DOHH2 (cell line): ENCODE measurements around the gene SNX13.

ENCODE experiments used
- CTCF ChIP-seq: fragments of 200-600 bp; sonication (generic); IDR thresholded peaks from one replicate; pipeline ENCODE4 v1.5.1; 2014; ENCODE audit warnings: antibody characterized with exemption, mild to moderate bottlenecking, low read depth, low read length; ENCODE audit not compliant: poor library complexity, severe bottlenecking
- EZH2phosphoT487 ChIP-seq: fragments of 200-600 bp; sonication (generic); IDR thresholded peaks from 2 replicates; pipeline ENCODE4 v1.6.1; 2017; ENCODE audit warnings: borderline replicate concordance, mild to moderate bottlenecking, antibody characterized with exemption, low read length, moderate library complexity, mixed read lengths

GRCh38 chr7:17844022-17844421 is 96.3 kb downstream of the SNX13 start:
- no peak for TF ChIP-seq EZH2phosphoT487
- no peak for TF ChIP-seq CTCF
